SK-N-SH (cell line): ENCODE data around the gene ABCD1. TPM values are rescaled to one million over a fixed set of nuclear protein-coding genes. Genes with fewer than 3 reads are reported as not detected.

Source experiments
- CTCF ChIA-PET: fragments of 300-600, 350-600 bp; formaldehyde crosslinking; extraction: SDS; loops from one replicate; lab custom pipeline; 2021; lab: Yijun Ruan, JAX
- POLR2A ChIA-PET: fragments of 350-600 bp; sonication (Branson Sonifier 250); formaldehyde crosslinking; extraction: SDS; loops from one replicate; lab custom pipeline; 2020; ENCODE audit warnings: antibody characterized with exemption, inconsistent platforms; lab: Yijun Ruan, JAX
- DNase-seq: peaks from one replicate; pipeline ENCODE4 v3.0.0; 2012
- H2AFZ ChIP-seq: fragments of 200-600 bp; sonication (generic); 2 replicates; pipeline ENCODE4 v1.8.1; 2016; ENCODE audit warnings: antibody characterized with exemption, mild to moderate bottlenecking, low read depth
- H3F3A ChIP-seq: fragments of 200-600 bp; sonication (generic); replicated peaks from 2 replicates; pipeline ENCODE3; 2016; ENCODE audit warnings: antibody characterized with exemption, mild to moderate bottlenecking; ENCODE audit not compliant: insufficient read depth
- H3K27ac ChIP-seq, 2 experiments: fragments of 200-500 bp in 1 of 2; fragments of 200-600 bp in 1 of 2; sonication (Bioruptor generic) in 1 of 2; sonication (generic), shearing (Covaris generic) in 1 of 2; 2 replicates each; pipeline versions ENCODE4 v1.5.1 to v1.6.1; 2014 to 2016; ENCODE audit warnings: low read depth in 2 of 2, inconsistent platforms in 1 of 2, low read length in 1 of 2, mild to moderate bottlenecking in 1 of 2, mixed read lengths in 1 of 2
- H3K27me3 ChIP-seq: fragments of 200-600 bp; sonication (generic), shearing (Covaris generic); 2 replicates; pipeline ENCODE4 v1.6.1; 2016; ENCODE audit warnings: mixed run types; ENCODE audit not compliant: insufficient read depth
- H3K36me3 ChIP-seq, 2 experiments: fragments of 200-500 bp in 1 of 2; fragments of 200-600 bp in 1 of 2; sonication (Bioruptor generic) in 1 of 2; sonication (generic) in 1 of 2; replicated peaks in 1 of 2; 2 replicates each; pipeline versions ENCODE3 to v1.5.1; 2014 to 2016; ENCODE audit warnings: low read length in 1 of 2, mild to moderate bottlenecking in 1 of 2; ENCODE audit not compliant: insufficient read depth in 2 of 2, control insufficient read depth in 1 of 2
- H3K4me1 ChIP-seq, 2 experiments: fragments of 200-500 bp in 1 of 2; fragments of 200-600 bp in 1 of 2; sonication (Bioruptor generic) in 1 of 2; sonication (generic), shearing (Covaris generic) in 1 of 2; 2 replicates each; pipeline versions ENCODE4 v1.5.1 to v1.6.1; 2014 to 2016; ENCODE audit warnings: low read depth in 1 of 2, low read length in 1 of 2, mixed run types in 1 of 2; ENCODE audit not compliant: insufficient read depth in 2 of 2, control insufficient read depth in 1 of 2
- H3K4me2 ChIP-seq: fragments of 200-600 bp; sonication (generic), shearing (Covaris generic); 2 replicates; pipeline ENCODE4 v1.6.1; 2017; ENCODE audit warnings: mixed run types
- H3K4me3 ChIP-seq, 2 experiments: fragments of 200-500 bp in 1 of 2; fragments of 200-600 bp in 1 of 2; sonication (Bioruptor generic) in 1 of 2; sonication (generic), shearing (Covaris generic) in 1 of 2; 2 replicates each; pipeline versions ENCODE4 v1.5.1 to v1.8.1; 2014 to 2016; ENCODE audit warnings: low read depth in 2 of 2, inconsistent platforms in 1 of 2, low read length in 1 of 2, mild to moderate bottlenecking in 1 of 2, mixed read lengths in 1 of 2, moderate library complexity in 1 of 2
- H3K79me2 ChIP-seq: fragments of 200-600 bp; sonication (generic); 2 replicates; pipeline ENCODE4 v1.8.1; 2017; ENCODE audit warnings: mild to moderate bottlenecking; ENCODE audit not compliant: insufficient read depth
- H3K9ac ChIP-seq: fragments of 200-600 bp; sonication (generic); 2 replicates; pipeline ENCODE4 v1.6.1; 2017; ENCODE audit warnings: mixed run types
- H3K9me2 ChIP-seq: fragments of 200-600 bp; sonication (generic); 2 replicates; pipeline ENCODE4 v1.6.1; 2017; ENCODE audit warnings: mixed run types
- H3K9me3 ChIP-seq: fragments of 200-600 bp; sonication (generic); 2 replicates; pipeline ENCODE4 v1.6.1; 2017; ENCODE audit warnings: mixed run types, mild to moderate bottlenecking, moderate library complexity
- H4K20me1 ChIP-seq: fragments of 200-600 bp; sonication (generic); 2 replicates; pipeline ENCODE4 v1.6.1; 2017; ENCODE audit warnings: mild to moderate bottlenecking, mixed run types; ENCODE audit not compliant: insufficient read depth
- CHD2 ChIP-seq: fragments of 150-350 bp; IDR thresholded peaks from 2 replicates; pipeline ENCODE4 v1.6.1; 2018; ENCODE audit warnings: low read length; ENCODE audit not compliant: partially characterized antibody
- FOSL2 ChIP-seq: IDR thresholded peaks from 2 replicates; pipeline ENCODE4 v1.4.0; 2012; ENCODE audit warnings: low read depth, mild to moderate bottlenecking, moderate library complexity, borderline replicate concordance
- FOXJ3 ChIP-seq: sonication (generic); formaldehyde crosslinking; IDR thresholded peaks from 2 replicates; pipeline ENCODE4 v1.5.1; 2020; ENCODE audit warnings: mild to moderate bottlenecking, missing genetic modification reagents
- FOXM1 ChIP-seq: IDR thresholded peaks from 2 replicates; pipeline ENCODE4 v1.4.0; 2012; ENCODE audit warnings: low read depth, mild to moderate bottlenecking
- MEF2A ChIP-seq: IDR thresholded peaks from 2 replicates; pipeline ENCODE4 v1.4.0; 2012; ENCODE audit warnings: low read depth, borderline replicate concordance
- MXI1 ChIP-seq: IDR thresholded peaks from 2 replicates; pipeline ENCODE4 v1.6.1; 2012; ENCODE audit warnings: mild to moderate bottlenecking, low read depth, low read length, improper control_type of control experiment
- NRF1 ChIP-seq: IDR thresholded peaks from 2 replicates; pipeline ENCODE4 v1.6.1; 2012; ENCODE audit warnings: low read depth, mild to moderate bottlenecking, low read length
- POLR2AphosphoS5 ChIP-seq: IDR thresholded peaks from 2 replicates; pipeline ENCODE4 v1.6.1; 2012; ENCODE audit warnings: low read depth, low read length
- RAD21 ChIP-seq: IDR thresholded peaks from 2 replicates; pipeline ENCODE4 v1.6.1; 2012; ENCODE audit warnings: mild to moderate bottlenecking, low read length
- RCOR1 ChIP-seq: fragments of 150-350 bp; IDR thresholded peaks from 2 replicates; pipeline ENCODE4 v1.6.1; 2017; ENCODE audit warnings: antibody characterized with exemption, low read length
- SIN3A ChIP-seq: IDR thresholded peaks from 2 replicates; pipeline ENCODE4 v1.6.1; 2012; ENCODE audit warnings: low read depth, mild to moderate bottlenecking, low read length, moderate library complexity, borderline replicate concordance
- TAF1 ChIP-seq: IDR thresholded peaks from 2 replicates; pipeline ENCODE4 v1.6.1; 2012; ENCODE audit warnings: low read depth, mild to moderate bottlenecking, low read length, moderate library complexity, borderline replicate concordance
- TEAD4 ChIP-seq: IDR thresholded peaks from 2 replicates; pipeline ENCODE4 v1.4.0; 2012; ENCODE audit warnings: mild to moderate bottlenecking, borderline replicate concordance; ENCODE audit not compliant: insufficient read depth
- YY1 ChIP-seq: IDR thresholded peaks from 2 replicates; pipeline ENCODE4 v1.4.0; 2012; ENCODE audit warnings: low read depth, mild to moderate bottlenecking
- WGBS: methylation state at CpG from one replicate; pipeline ENCODE4 v1.1.6; 2017; ENCODE audit warnings: low lambda C conversion rate; 5-methylcytosine and 5-hydroxymethylcytosine counted together
- polyA plus RNA-seq, 3 experiments: library from polyadenylated mRNA; depleted of rRNA; stranded (reverse); fragments of >200 nt; gene quantifications; 2 replicates each; pipeline ENCODE4 v1.2.3, GENCODE V29; 2012
- TF ChIP-seq, protein P1 (sequence below): IDR thresholded peaks from 2 replicates; pipeline ENCODE4 v1.4.0; 2012; ENCODE audit warnings: low read depth
- TF ChIP-seq, protein P2 (sequence below): fragments of 200-600 bp; sonication (generic); IDR thresholded peaks from 2 replicates; pipeline ENCODE4 v1.6.1; 2017; ENCODE audit warnings: antibody characterized with exemption, mild to moderate bottlenecking, moderate library complexity
- TF ChIP-seq, protein P3 (sequence below): fragments of 150-350 bp; IDR thresholded peaks from 2 replicates; pipeline ENCODE4 v1.6.1; 2017; ENCODE audit warnings: antibody characterized with exemption, low read length, low read depth, borderline replicate concordance
- TF ChIP-seq, protein P4 (sequence below): IDR thresholded peaks from 2 replicates; pipeline ENCODE4 v1.4.0; 2012; ENCODE audit warnings: low read depth, borderline replicate concordance

Gene ABCD1
- polyA plus RNA-seq, 1 of the 3 experiments (the other 2 are of a cell fraction) = 7.9 TPM

DNA sequence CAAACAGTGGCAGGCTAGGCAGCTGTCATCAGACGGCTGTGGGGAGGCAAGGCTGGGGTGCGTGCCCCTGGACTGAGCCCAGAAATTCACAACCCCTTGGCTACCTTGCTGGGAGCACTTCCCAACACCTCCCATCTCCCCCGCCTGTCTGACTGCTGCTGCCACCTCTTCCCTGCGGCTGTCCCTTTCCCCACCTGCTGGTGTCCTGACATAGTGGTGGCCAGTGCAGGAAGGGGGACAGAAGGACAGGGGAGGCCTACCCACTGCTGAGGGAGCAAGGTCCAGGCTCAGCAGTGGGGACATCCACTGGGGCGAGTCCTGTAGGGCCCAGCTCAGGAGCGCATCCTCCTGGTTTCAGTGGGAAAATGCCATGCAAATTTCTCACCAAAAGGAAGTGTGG is 3.4 kb downstream of the ABCD1 start:
- no peak overlapping the region for H3K4me2 ChIP-seq
- WGBS = 72% methylated on average over 5 of the region's 6 CpGs
- TF ChIP-seq CHD2 = no peak
- TF ChIP-seq FOXM1 = no peak
- TF ChIP-seq FOSL2 = no peak
- no peak for TF ChIP-seq RAD21
- TF ChIP-seq, protein P1, sequence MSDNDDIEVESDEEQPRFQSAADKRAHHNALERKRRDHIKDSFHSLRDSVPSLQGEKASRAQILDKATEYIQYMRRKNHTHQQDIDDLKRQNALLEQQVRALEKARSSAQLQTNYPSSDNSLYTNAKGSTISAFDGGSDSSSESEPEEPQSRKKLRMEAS = no peak
- no peak for TF ChIP-seq YY1
- no peak for TF ChIP-seq POLR2AphosphoS5
- no peak for TF ChIP-seq TAF1
- TF ChIP-seq, protein P2, sequence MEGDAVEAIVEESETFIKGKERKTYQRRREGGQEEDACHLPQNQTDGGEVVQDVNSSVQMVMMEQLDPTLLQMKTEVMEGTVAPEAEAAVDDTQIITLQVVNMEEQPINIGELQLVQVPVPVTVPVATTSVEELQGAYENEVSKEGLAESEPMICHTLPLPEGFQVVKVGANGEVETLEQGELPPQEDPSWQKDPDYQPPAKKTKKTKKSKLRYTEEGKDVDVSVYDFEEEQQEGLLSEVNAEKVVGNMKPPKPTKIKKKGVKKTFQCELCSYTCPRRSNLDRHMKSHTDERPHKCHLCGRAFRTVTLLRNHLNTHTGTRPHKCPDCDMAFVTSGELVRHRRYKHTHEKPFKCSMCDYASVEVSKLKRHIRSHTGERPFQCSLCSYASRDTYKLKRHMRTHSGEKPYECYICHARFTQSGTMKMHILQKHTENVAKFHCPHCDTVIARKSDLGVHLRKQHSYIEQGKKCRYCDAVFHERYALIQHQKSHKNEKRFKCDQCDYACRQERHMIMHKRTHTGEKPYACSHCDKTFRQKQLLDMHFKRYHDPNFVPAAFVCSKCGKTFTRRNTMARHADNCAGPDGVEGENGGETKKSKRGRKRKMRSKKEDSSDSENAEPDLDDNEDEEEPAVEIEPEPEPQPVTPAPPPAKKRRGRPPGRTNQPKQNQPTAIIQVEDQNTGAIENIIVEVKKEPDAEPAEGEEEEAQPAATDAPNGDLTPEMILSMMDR = no peak
- TF ChIP-seq TEAD4 = no peak
- TF ChIP-seq MXI1 = no peak
- TF ChIP-seq, protein P3, sequence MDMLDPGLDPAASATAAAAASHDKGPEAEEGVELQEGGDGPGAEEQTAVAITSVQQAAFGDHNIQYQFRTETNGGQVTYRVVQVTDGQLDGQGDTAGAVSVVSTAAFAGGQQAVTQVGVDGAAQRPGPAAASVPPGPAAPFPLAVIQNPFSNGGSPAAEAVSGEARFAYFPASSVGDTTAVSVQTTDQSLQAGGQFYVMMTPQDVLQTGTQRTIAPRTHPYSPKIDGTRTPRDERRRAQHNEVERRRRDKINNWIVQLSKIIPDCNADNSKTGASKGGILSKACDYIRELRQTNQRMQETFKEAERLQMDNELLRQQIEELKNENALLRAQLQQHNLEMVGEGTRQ = no peak
- no peak for TF ChIP-seq FOXJ3
- no peak for TF ChIP-seq SIN3A
- TF ChIP-seq, protein P4, sequence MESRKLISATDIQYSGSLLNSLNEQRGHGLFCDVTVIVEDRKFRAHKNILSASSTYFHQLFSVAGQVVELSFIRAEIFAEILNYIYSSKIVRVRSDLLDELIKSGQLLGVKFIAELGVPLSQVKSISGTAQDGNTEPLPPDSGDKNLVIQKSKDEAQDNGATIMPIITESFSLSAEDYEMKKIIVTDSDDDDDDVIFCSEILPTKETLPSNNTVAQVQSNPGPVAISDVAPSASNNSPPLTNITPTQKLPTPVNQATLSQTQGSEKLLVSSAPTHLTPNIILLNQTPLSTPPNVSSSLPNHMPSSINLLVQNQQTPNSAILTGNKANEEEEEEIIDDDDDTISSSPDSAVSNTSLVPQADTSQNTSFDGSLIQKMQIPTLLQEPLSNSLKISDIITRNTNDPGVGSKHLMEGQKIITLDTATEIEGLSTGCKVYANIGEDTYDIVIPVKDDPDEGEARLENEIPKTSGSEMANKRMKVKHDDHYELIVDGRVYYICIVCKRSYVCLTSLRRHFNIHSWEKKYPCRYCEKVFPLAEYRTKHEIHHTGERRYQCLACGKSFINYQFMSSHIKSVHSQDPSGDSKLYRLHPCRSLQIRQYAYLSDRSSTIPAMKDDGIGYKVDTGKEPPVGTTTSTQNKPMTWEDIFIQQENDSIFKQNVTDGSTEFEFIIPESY = no peak
- TF ChIP-seq MEF2A = no peak
- no peak for TF ChIP-seq NRF1
- no peak for TF ChIP-seq RCOR1
- TF ChIP-seq, all 33 proteins: peak for 0

More for the DNA sequence above, 3.4 kb downstream of the ABCD1 start:
- H4K20me1 ChIP-seq = peaks cover 4% of the 10 kb centered on the region; the same call in 1 of the 2 replicates
- ChIA-PET POLR2A (no interaction called here), CTCF (interaction anchor here (0.9 to 2.7 kb wide), 3 partner anchors 12 to 36 kb away, joined by 3 to 11 read pairs (median 3); partner anchors contain the start of gene PLXNB3)
- peak overlapping the region in 1 of 2 experiments; percentile 76; a peak in 1 of 4 replicates for H3K27ac ChIP-seq
- H3K27me3 ChIP-seq = no peaks in the 10 kb centered on the region
- peaks cover 0 to 8% of the 10 kb centered on the region in 2 experiments for H3K36me3 ChIP-seq
- H3K9ac ChIP-seq = no peak overlapping the region
- H3K4me1 ChIP-seq = peaks cover 7 to 31% of the 10 kb centered on the region in 2 experiments; a peak in 3 of 4 replicates
- no peaks in the 10 kb centered on the region for H3K9me2 ChIP-seq
- H2AFZ ChIP-seq = no peak overlapping the region
- H3F3A ChIP-seq = no peaks in the 10 kb centered on the region
- H3K79me2 ChIP-seq = peaks cover 4% of the 10 kb centered on the region
- DNase-seq = no peak
- H3K4me3 ChIP-seq = no peak overlapping the region
- H3K9me3 ChIP-seq = no peaks in the 10 kb centered on the region
